ENCODE data around the gene KIAA1614.

Gene KIAA1614

DNA sequence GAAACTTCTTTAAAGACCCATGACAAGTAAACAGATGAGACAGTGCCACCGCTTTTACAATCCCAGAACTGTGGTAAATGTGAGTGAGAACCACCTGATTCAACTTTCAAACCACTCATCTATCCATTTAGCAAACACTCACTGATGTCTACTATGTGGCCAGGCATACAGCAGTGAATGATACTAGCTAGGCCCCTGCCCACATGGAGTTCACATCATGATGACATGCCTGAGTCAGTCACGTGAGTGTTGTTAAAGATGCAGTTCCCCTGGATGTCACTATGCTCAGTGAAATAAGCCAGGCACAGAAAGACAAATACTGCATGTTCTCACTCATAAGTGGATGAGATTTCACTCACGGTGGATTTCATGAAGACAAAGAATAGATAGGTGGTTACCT lies 81.6 kb downstream of the KIAA1614 start:
- Mint-ChIP-seq H3K4me1 (ENCODE audit: low read depth) (peaks cover 5% of the 10 kb centered on the region), H3K27ac (no peak overlapping the region), H3K27me3 (ENCODE audit: low read depth) (no peaks in the 10 kb centered on the region), H3K36me3 (ENCODE audit: low read depth) (peaks cover 42% of the 10 kb centered on the region), H3K4me3 (no peak overlapping the region), H3K9me3 (no peaks in the 10 kb centered on the region)

DNA sequence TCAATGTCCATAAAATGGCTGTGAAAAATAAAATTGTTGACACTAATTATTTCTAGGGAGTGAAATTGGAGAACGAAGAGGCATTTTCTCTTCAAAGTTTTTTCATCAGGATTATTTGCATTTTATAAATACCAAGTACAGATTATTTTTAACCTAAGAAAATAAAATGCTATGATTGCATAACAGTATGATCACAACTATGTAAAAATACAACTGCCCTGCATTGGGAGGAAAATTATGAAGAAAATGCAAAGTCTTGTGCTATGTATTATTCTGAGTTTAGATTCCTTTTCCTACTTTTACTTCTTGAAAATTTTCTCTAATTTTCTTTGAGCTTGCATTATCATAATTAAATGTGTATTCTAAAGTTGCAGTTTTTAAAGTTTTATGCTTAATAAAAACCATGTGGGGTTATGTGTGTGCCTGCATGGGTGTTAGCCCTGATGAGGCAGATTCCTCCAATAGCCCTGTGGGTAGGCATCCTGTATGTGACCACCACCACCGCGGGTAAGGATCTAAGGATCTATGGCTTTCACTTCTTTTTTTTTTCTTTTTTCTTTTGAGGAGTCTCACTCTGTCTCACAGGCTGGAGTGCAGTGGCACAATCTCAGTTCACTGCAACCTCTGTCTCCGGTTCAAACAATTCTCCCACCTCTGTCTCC lies 85.3 kb downstream of the KIAA1614 start:
- Mint-ChIP-seq H3K27ac (no peak overlapping the region), H3K27me3 (ENCODE audit: low read depth) (no peaks in the 10 kb centered on the region), H3K4me3 (no peak overlapping the region), H3K36me3 (ENCODE audit: low read depth) (peaks cover 48% of the 10 kb centered on the region), H3K4me1 (ENCODE audit: low read depth) (peaks cover 9% of the 10 kb centered on the region), H3K9me3 (no peaks in the 10 kb centered on the region)

Data from T-helper 1 cell treated with Interleukin-12 subunit alpha and Interleukin-12 subunit beta and Interleukin-4 antibody, amounts not matched to agents 30 μg/mL and 1 μg/mL, for 36 hours (primary cell).